ENCODE data around the gene SKIC8.

DNA sequence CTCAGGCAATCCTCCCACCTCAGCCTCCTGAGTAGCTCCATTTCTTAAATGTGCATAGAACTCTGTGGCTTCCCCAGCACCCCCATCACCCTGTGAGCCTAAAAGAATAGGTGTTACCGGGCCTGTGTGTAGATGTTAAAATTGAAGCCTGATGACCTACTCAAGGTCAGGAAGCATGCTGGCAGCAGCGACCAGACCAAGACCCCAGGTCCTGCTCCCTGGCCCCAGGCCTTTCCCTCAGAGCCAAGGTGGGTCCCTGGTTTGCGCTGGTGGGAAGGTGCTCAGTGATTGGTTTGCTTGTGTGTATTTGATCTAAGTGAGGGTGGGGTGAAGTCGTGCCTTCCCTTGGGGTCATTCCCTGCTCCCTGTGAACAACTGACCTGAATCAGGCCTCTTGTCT is 22.4 kb upstream of the SKIC8 start:
- TF ChIP-seq, protein P1, sequence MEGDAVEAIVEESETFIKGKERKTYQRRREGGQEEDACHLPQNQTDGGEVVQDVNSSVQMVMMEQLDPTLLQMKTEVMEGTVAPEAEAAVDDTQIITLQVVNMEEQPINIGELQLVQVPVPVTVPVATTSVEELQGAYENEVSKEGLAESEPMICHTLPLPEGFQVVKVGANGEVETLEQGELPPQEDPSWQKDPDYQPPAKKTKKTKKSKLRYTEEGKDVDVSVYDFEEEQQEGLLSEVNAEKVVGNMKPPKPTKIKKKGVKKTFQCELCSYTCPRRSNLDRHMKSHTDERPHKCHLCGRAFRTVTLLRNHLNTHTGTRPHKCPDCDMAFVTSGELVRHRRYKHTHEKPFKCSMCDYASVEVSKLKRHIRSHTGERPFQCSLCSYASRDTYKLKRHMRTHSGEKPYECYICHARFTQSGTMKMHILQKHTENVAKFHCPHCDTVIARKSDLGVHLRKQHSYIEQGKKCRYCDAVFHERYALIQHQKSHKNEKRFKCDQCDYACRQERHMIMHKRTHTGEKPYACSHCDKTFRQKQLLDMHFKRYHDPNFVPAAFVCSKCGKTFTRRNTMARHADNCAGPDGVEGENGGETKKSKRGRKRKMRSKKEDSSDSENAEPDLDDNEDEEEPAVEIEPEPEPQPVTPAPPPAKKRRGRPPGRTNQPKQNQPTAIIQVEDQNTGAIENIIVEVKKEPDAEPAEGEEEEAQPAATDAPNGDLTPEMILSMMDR (IDR thresholded peaks at IDR 0.05; ENCODE audit: poor library complexity): no peak
- TF ChIP-seq EZH2phosphoT487 (IDR thresholded peaks at IDR 0.05; ENCODE audit: low read depth, severe bottlenecking, unreplicated experiment) (no peak), EZH2 (IDR thresholded peaks at IDR 0.05; ENCODE audit: borderline replicate concordance) (no peak)

Measured in hepatocyte (in vitro differentiated cells).